HG03025 (cell line): ENCODE measurements around the gene CCDC197.
A peak's percentile ranks its signal among the peaks of the same experiment; 100 is the strongest.

ENCODE experiments used
- ATAC-seq: cut with Tn5 transposase; IDR thresholded peaks from one replicate; pipeline ENCODE4 v1.9.1; 2021; ENCODE audit warnings: mild to moderate bottlenecking, moderate library complexity; ENCODE audit not compliant: unreplicated experiment, low FRiP score

The CCDC197 gene

GRCh38 chr14:93976477-93977057 is 20.5 kb upstream of the CCDC197 start, which contains the start of gene ASB2:
Gene ASB2, minus strand, starts transcription at chr14:93976570. Its CDS starts 12,031 bp downstream, at chr14:93964539.
- ATAC-seq, result peak; percentile 12

DNA sequence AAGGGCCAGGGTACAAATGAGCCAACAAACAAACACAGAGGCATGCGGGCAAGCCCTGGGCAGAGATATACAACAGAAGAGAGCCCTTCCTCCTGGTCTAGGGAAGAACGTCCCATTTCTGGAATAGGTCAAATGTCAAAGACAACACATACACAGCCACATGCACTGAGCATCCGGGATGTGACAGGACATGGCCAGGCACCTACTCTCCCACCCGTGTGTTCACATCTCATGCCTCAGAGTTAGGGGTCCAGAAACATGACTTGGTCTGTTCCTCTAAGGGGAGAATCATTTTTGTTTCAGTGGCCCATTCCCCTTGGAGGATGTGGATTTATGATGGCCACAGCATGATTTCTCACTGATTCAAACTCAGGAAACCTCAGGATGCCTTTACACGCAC is 19.9 kb upstream of the CCDC197 start:
- ATAC-seq, result no peak

DNA sequence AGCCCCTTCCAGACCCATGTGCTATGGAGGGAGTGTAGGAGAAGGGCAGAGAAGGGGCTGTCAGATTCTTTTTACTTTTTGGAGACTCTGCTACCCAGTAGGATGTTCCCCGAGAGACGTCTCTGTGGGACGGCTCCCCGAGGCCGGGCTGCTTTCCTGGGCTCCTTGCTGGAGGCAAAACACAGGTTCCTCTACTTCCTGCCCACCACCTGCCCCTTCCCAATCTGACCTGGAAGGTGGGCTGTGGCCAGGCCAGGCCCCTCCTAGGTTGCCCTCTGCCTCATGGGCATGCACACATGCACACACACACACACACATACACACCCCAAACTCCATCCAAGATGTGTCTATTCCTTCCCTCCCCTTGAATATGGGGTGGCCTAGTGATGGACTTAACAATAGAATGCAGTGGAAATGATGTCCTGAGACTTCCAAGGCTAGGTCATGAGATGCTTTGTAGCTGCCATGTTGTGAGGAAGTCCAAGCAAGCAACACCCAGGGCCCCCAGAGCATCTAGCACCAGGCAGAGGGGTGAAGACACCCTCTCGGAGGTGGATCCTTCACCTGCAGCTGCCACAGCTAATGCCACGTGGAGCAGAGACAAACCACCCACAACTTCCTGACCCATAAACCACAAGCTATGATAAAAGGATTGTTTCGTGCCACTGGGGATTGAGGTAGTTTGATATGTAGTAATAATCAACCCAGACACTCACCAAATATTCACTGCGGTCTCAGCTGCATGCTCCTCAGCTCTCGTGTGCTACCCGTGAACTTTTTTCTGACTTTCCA is 19.1 kb upstream of the CCDC197 start:
- peak; percentile 27 for ATAC-seq

GRCh38 chr14:93978735-93979134 is 18.4 kb upstream of the CCDC197 start:
- ATAC-seq, result no peak

- no peak for ATAC-seq
These were observed 16.5 kb upstream of the CCDC197 start for GRCh38 chr14:93980456-93981201.

DNA sequence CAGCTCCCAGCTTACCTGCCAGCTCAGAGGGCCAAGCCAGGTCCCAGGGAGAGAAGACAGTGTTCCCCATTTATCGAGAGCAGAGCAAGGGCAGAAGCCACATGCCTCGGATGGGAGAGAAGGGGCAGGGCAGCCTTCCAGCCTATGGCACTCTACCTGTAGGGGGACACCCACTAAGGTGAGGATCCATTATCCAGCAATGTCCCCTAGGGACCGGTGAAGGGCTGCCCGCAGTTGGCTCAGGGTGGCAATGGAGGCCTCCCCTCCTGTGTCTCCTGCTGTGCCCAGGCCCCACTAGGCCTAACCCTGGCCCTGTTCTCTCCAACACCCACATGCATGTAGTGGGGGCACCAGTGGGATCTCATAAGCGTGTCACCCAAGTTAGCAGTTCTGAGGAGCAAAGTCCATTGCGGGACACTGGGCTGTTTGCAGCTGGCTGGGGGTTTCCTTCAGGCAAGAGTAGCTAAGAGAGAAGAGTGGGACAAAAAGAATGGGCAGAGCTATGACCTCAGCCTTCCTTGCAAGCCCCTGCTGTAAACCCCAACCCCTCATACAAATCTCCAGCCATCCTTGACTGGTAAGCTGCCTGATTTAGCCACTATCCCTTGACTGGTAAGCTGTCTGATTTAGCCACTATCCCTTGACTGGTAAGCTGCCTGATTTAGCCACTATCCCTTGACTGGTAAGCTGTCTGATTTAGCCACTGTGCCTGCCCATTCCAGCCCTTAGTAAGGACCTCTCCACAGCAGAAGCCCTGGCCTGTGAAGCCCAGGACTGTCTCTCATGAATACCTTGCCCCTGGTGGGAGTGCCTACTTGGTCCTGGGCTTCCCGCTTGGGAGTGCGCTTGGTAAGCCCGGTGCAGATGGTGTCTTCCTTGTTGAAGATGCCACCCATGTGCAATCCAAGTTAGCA is 15.5 kb upstream of the CCDC197 start:
- ATAC-seq, result no peak

- no peak for ATAC-seq
These were observed 14.7 kb upstream of the CCDC197 start for GRCh38 chr14:93982230-93983007.

DNA sequence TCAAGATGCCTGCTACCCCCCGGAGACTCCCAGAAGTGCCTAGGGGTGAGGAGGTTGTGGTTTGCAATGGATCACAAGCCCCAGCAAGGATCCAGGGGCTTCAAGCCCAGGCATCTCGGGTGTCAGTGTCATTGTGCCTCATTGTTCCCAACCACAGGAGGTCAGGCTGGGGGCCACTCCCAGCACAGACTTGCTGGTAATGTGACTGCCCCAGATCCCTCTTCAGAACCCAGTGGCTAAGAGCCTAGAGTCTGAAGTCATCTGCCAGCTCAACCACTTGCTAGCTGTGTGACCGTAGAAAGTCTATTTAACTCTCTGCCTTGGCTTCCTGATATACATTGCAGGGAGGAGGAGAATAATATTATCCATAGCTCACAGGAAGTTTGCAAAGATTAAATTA is 13.0 kb upstream of the CCDC197 start:
- no peak for ATAC-seq

- no peak for ATAC-seq
These were observed 12.1 kb upstream of the CCDC197 start for GRCh38 chr14:93984987-93985410.

- no peak for ATAC-seq
These were observed 10.1 kb upstream of the CCDC197 start for GRCh38 chr14:93986955-93987354.

DNA sequence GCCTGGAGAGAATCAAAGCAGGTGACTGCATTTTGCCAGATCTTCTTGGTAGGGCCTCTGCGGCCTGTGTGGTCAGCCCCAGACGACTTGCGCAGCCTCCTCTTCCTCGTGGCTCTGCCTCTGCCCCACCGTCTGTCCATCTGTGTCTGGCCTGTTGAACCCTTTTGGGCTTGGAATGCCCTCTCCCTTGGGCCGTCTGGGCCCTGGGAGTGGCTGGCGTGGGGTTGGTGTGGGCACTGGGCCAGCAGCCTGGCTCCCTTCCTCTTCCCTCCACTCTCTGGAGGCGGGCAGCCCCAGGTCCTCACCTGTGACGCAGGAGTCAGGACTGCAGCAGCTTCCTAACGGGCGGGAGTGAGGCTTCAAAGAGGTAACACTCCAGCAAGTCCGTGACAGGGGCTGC is 9.7 kb upstream of the CCDC197 start:
- no peak for ATAC-seq

- no peak for ATAC-seq
These were observed 9.2 kb upstream of the CCDC197 start for GRCh38 chr14:93987815-93988476.

DNA sequence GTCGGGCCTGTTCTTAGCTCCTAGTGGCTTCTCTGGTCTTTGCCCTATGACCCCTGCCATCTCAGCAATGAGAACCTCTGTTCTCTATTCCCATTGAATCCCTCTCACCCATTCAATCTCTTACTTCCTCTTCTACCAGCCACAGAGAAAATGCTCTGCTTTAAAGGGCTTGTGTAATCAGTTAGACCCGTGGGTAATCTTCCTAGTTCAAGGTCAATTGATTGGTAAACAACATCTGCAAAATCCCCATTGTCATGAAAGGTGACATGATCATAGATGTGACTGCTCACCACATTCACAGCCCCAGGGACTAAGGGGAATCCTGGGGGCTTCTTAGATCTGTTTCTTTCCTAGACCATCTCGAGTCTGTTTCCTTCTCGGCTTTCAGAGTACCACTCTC is 7.2 kb upstream of the CCDC197 start:
- peak; percentile 59 for ATAC-seq

GRCh38 chr14:93991212-93991611 is 5.9 kb upstream of the CCDC197 start:
- ATAC-seq, result no peak

DNA sequence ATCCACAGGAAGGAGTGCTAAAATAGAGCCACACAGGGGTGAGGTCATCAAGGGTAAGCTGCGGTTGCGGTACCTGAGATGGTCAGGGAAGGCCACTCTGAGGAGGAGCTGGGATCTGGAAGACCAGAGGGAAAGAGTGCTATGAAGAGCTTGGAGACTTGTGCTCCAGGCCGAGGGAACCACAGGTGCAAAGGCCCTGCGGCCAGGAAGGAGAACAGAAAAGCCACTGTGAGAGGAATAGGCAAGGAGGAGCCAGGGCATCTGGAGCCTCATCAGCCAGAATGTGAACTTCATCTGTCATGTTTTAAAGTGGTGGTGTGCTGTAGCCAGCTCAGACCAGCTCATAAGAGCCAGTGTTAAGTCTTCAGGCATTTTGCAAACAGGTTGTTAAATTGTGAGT is 5.5 kb upstream of the CCDC197 start:
- ATAC-seq, result no peak

DNA sequence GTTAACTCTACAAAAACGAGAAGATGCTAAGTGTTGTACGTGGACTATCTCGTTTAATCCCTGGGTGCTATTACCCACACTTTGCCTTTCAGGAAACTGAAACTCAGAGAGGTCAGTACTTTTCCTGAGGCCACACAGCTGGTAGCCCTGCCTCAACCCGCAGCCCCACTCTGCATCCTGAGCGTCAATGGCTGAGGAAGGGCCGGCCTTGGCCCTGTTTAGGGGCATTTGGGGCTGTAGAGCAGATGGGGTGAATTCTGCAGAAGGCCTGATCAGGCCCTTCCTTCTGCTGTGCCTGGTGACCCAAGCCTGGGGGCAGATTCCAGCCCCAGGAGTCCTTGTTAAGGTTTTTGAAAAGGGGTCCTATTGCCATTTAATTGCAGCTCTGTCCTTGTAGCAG is 3.7 kb upstream of the CCDC197 start:
- ATAC-seq, result no peak

DNA sequence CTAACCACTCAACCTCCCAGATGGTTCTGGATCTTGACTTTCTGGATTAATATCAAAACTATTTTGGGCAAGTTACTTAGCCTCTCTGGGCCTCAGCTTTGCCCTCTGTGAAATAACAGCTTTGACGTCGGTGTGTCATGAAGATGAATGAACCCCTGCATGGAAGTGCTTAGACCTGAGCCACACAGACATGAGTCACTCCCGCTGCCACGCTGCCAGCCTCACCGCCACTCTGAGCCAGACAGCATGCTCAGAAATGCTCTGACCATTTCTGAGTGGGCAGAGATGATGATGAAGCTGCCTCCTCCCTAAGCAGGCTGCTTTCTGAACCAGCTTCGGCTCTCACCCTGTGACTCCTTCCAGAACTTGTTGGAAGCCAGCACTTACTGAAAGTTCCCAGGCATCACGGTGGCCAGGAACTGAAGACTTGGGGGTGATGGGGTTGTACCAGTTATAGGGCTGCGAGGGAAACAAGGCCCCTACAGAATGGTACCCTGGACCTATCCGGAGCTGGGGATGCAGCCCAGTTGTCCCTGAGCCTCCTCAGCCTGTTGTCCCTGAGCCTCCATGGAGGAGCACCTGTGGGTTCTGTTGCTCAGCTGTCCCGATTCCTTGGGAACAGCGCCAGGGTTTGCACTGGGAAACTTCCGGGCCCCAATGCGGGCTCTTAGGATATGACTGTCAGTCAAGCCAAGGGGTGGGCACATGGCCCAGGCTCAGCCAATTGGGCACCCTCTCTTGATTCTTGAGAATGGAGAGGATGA is 2.0 kb upstream of the CCDC197 start:
- ATAC-seq, result no peak

DNA sequence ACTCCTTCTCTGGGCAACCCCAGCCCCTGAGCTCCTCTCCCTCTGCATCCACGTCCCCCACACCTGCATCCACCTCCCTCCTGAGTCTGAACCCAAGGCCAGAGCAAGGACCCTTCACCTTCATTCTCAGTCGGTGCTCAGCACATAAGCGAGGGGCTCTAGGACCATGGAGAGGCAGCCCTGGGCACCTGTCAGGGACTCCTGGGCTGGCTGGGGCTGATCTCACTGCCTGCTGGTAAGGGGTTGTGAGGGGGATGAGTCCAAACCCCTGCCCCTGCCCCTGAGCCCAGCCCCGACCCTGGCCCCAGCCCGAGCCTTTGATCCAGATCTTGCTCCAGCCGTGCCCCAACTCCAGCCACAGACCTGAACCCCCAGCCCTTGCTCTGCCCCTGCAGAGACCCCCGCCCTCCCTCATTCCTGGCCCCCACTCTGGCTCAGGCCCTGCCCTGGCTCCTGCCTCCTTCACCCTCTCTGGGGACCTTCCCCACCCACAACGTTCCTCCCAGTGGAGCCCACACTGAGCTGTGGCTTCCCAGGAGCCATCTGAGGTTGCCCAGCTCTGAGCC is 888 bp upstream of the CCDC197 start:
- ATAC-seq, result no peak
